B cell (primary cell): ENCODE measurements around the gene VSIG2. TPM values are rescaled to one million over a fixed set of nuclear protein-coding genes. Genes with fewer than 3 reads are reported as not detected.

Experiments used
- ATAC-seq: fragments of 200-7000 bp; cut with Tn5 transposase; one replicate; pipeline ENCODE4 v1.10.0; 2021; ENCODE audit warnings: low read depth, mild to moderate bottlenecking, moderate number of reproducible peaks, moderate library complexity
- CTCF ChIA-PET: fragments of 350-600 bp; sonication (Branson Sonifier 250); formaldehyde crosslinking; loops from one replicate; lab custom pipeline; 2021; ENCODE audit warnings: antibody characterized with exemption, inconsistent platforms; lab: Charles Lee
- POLR2A ChIA-PET: fragments of 350-600 bp; sonication (Branson Sonifier 250); formaldehyde crosslinking; loops from one replicate; lab custom pipeline; 2021; ENCODE audit warnings: antibody characterized with exemption; lab: Charles Lee
- DNase-seq: peaks from one replicate; pipeline ENCODE4 v3.0.0; 2013
- H2AFZ ChIP-seq: 2 replicates; pipeline ENCODE4 v1.6.1; 2012; ENCODE audit warnings: mild to moderate bottlenecking, low read depth, low read length; ENCODE audit not compliant: insufficient read depth, poor library complexity, severe bottlenecking
- H3K27ac ChIP-seq, 2 donors: 1 replicate in 1 of 2; 2 replicates in 1 of 2; pipeline ENCODE4 v1.5.1; 2012 to 2013; ENCODE audit warnings: low read length in 2 of 2, mild to moderate bottlenecking in 2 of 2, moderate library complexity in 1 of 2
- H3K27me3 ChIP-seq, 4 experiments: fragments of 200-600 bp in 1 of 4; sonication (generic) in 1 of 4; replicated peaks in 1 of 4; 1 replicate in 2 of 4; 2 replicates in 2 of 4; pipeline versions ENCODE4 v1.6.1 to v1.7.0; 2013 to 2016; ENCODE audit warnings: low read length in 3 of 4, mild to moderate bottlenecking in 2 of 4, mixed read lengths in 1 of 4, moderate library complexity in 1 of 4; ENCODE audit not compliant: insufficient read depth in 4 of 4, control insufficient read depth in 3 of 4; ENCODE audit errors: control extremely low read depth in 1 of 4
- H3K36me3 ChIP-seq, 2 experiments: replicated peaks in 1 of 2; 1 replicate in 1 of 2; 2 replicates in 1 of 2; pipeline versions ENCODE4 v1.6.1 to v1.7.1; 2013; ENCODE audit warnings: low read length in 1 of 2; ENCODE audit not compliant: insufficient read depth in 2 of 2, control insufficient read depth in 1 of 2; ENCODE audit errors: control extremely low read depth in 1 of 2, extremely low read depth in 1 of 2
- H3K4me1 ChIP-seq, 2 donors: fragments of 200-600 bp in 1 of 2; sonication (generic) in 1 of 2; 1 replicate in 1 of 2; 2 replicates in 1 of 2; pipeline versions ENCODE4 v1.5.1 to v1.6.1; 2013 to 2017; ENCODE audit warnings: low read length in 2 of 2; ENCODE audit not compliant: control insufficient read depth in 2 of 2, insufficient read depth in 2 of 2
- H3K4me2 ChIP-seq: replicated peaks from 2 replicates; pipeline ENCODE3; 2012; ENCODE audit warnings: mild to moderate bottlenecking, low read depth, low read length; ENCODE audit not compliant: poor library complexity, severe bottlenecking
- H3K4me3 ChIP-seq, 5 experiments: fragments of 200-600 bp in 1 of 5; sonication (generic) in 1 of 5; 1 replicate in 3 of 5; 2 replicates in 2 of 5; pipeline versions ENCODE4 v1.5.1 to v1.7.0; 2011 to 2016; ENCODE audit warnings: low read length in 4 of 5, mild to moderate bottlenecking in 4 of 5, low read depth in 2 of 5, control low read depth in 1 of 5, moderate library complexity in 1 of 5; ENCODE audit not compliant: insufficient read depth in 1 of 5; ENCODE audit errors: control extremely low read depth in 1 of 5, extremely low read depth in 1 of 5
- H3K79me2 ChIP-seq: fragments of 200-600 bp; sonication (generic); one replicate; pipeline ENCODE4 v1.6.0; 2016; ENCODE audit warnings: low read length; ENCODE audit not compliant: control insufficient read depth, insufficient read depth
- H3K9ac ChIP-seq: fragments of 200-600 bp; sonication (generic); 2 replicates; pipeline ENCODE4 v1.6.1; 2017; ENCODE audit warnings: mild to moderate bottlenecking, low read length, moderate library complexity
- H3K9me3 ChIP-seq, 3 donors: one replicate each; pipeline versions ENCODE4 v1.6.1 to v1.7.1; 2013; ENCODE audit warnings: low read length in 2 of 3; ENCODE audit not compliant: control insufficient read depth in 2 of 3, insufficient read depth in 1 of 3; ENCODE audit errors: control extremely low read depth in 1 of 3
- H4K20me1 ChIP-seq: 2 replicates; pipeline ENCODE4 v1.6.0; 2012; ENCODE audit warnings: mild to moderate bottlenecking, low read length; ENCODE audit not compliant: insufficient read depth, control insufficient read depth, poor library complexity, severe bottlenecking
- H3K27ac Mint-ChIP-seq: one replicate; pipeline ENCODE4 v1.8.0; 2021; ENCODE audit warnings: mixed read lengths
- H3K27me3 Mint-ChIP-seq: one replicate; pipeline ENCODE4 v1.8.0; 2021; ENCODE audit warnings: mixed read lengths
- H3K4me1 Mint-ChIP-seq: one replicate; pipeline ENCODE4 v1.8.0; 2021; ENCODE audit warnings: mixed read lengths
- H3K4me3 Mint-ChIP-seq: one replicate; pipeline ENCODE4 v1.8.0; 2021; ENCODE audit warnings: mixed read lengths
- H3K9me3 Mint-ChIP-seq: one replicate; pipeline ENCODE4 v1.8.0; 2022; ENCODE audit warnings: mixed read lengths; ENCODE audit not compliant: insufficient read depth
- EZH2 ChIP-seq: IDR thresholded peaks from 2 replicates; pipeline ENCODE4 v1.6.1; 2012; ENCODE audit warnings: borderline replicate concordance, low read depth, mild to moderate bottlenecking, moderate library complexity, low read length; ENCODE audit not compliant: insufficient read depth, poor library complexity, severe bottlenecking
- WGBS: methylation state at CpG from one replicate; pipeline ENCODE4 v1.1.5; 2013; ENCODE audit warnings: missing lambda C conversion rate; ENCODE audit not compliant: insufficient coverage; 5-methylcytosine and 5-hydroxymethylcytosine counted together
- intact Hi-C: fragments of 100-400 bp; cut with micrococcal nuclease; formaldehyde crosslinking; loops from one replicate; pipeline ENCODE4 v1.10.0; 2022
- polyA plus RNA-seq: library from polyadenylated mRNA; depleted of rRNA; stranded (reverse); fragments of >200 nt; gene quantifications from 2 replicates; pipeline ENCODE4 v1.2.3, GENCODE V29; 2012
- total RNA-seq, 2 donors: library from RNA; stranded (reverse); fragments of 120-200 nt in 1 of 2; gene quantifications; 1 replicate in 1 of 2; 2 replicates in 1 of 2; pipeline versions ENCODE4 v1.2.3 to v1.2.4, GENCODE V29; 2013 to 2022
- TF ChIP-seq, protein P1 (sequence below): fragments of 200-600 bp; IDR thresholded peaks from one replicate; pipeline ENCODE4 v1.8.0; 2022; ENCODE audit warnings: antibody characterized with exemption, mild to moderate bottlenecking

VSIG2 gene
- total and polyA plus RNA-seq, 2 donors (not counting 1 experiment from before 2014, with no cell fraction given): not detected

DNA sequence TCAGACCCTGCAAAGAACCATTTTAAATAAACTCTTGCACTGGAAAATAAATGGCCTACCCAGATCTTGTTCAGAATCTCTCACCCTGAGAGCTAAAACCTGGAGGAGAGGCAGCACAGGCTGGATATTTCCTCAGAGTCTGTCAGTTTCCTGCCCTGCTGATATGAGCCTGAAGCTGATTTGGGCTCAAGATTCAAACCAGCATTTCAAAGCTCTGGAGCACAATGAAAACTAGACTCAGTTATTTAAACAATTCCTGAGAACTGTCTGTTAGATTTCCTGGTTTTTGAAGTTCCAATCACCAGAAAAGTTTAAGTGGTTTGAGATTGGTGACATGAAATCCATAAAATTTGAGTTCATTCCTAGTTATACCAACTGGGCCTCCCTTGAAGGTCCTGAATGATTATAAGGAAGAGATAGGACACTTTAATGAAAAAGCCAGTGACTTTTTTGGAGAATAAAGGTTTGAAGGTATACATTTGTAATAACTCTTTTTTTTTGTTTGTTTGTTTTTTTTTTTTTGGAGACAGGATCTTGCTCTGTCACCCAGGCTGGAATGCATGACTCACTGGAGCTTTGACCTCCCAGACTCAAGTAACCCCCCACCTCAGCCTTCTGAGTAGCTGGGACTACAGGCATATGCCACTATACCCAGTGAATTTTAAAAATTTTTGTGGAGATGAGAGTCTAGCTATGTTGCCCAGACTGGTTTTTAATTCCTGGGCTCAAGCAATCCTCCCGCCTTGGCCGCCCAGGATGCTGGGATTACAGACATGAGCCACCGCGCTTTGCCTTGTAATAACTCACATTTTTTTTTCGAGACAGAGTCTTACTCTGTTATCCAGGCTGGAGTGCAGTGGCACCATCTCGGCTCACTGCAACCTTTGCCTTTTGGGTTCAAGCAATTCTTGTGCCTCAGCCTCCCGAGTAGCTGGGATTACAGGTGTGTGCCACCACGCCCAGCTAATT lies 18.0 kb upstream of the VSIG2 start:
- Histone ChIP-seq H3K36me3 (peaks cover 4 to 37% of the 10 kb centered on the region in 2 experiments), H3K9me3 (no peaks in the 10 kb centered on the region), H3K27me3 (no peaks in the 10 kb centered on the region), H4K20me1 (no peaks in the 10 kb centered on the region), H2AFZ (no peak overlapping the region), H3K9ac (no peak overlapping the region), H3K27ac (no peak overlapping the region), H3K79me2 (no peaks in the 10 kb centered on the region), H3K4me3 (no peak overlapping the region), H3K4me1 (no peaks in the 10 kb centered on the region), H3K4me2 (no peak overlapping the region)
- ChIA-PET CTCF (interaction anchor here (1.1 to 10.4 kb wide), 4 partner anchors 15 to 100 kb away, joined by 3 to 202 read pairs (median 32); no protein-coding TSS in a partner anchor), POLR2A (no interaction called here)
- 97% methylated on average over 8 of the region's 8 CpGs for WGBS
- Mint-ChIP-seq H3K27ac (no peak overlapping the region), H3K27me3 (no peaks in the 10 kb centered on the region), H3K4me1 (peaks cover under 1% of the 10 kb centered on the region), H3K4me3 (no peak overlapping the region), H3K9me3 (no peaks in the 10 kb centered on the region)
- DNase-seq (no peak), ATAC-seq (no peak)
- intact Hi-C loops: no loop called here
- no peak for TF ChIP-seq EZH2
- TF ChIP-seq, protein P1, sequence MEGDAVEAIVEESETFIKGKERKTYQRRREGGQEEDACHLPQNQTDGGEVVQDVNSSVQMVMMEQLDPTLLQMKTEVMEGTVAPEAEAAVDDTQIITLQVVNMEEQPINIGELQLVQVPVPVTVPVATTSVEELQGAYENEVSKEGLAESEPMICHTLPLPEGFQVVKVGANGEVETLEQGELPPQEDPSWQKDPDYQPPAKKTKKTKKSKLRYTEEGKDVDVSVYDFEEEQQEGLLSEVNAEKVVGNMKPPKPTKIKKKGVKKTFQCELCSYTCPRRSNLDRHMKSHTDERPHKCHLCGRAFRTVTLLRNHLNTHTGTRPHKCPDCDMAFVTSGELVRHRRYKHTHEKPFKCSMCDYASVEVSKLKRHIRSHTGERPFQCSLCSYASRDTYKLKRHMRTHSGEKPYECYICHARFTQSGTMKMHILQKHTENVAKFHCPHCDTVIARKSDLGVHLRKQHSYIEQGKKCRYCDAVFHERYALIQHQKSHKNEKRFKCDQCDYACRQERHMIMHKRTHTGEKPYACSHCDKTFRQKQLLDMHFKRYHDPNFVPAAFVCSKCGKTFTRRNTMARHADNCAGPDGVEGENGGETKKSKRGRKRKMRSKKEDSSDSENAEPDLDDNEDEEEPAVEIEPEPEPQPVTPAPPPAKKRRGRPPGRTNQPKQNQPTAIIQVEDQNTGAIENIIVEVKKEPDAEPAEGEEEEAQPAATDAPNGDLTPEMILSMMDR: no peak

DNA sequence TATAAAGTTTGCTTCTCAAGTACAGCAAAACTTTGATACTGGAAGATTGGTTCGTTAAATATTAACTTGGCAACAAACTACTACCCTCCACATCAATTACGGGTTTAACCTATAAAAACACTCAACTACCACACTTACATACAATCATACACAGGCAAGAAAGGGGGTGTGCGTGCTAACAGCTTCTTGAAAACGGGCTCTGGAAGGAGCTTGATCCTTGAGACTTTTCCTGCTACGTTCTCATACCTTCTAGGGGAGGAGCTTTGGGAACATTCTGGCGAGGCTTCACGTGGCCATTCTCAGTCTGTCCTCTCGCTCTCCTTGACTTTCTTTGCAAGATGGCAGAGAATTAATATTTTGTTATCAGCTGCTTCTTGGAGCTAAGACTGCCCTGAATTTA lies 16.9 kb upstream of the VSIG2 start:
- POLR2A ChIA-PET: no interaction called here
- intact Hi-C loops: no loop called here

More for the DNA sequence above, 16.9 kb upstream of the VSIG2 start:
- H3K79me2 ChIP-seq: no peaks in the 10 kb centered on the region
- no peaks in the 10 kb centered on the region for H4K20me1 ChIP-seq
- no peak overlapping the region for H3K27ac ChIP-seq
- WGBS: 97% methylated on average over 5 of the region's 8 CpGs
- H3K27me3 Mint-ChIP-seq: no peaks in the 10 kb centered on the region
- no peak overlapping the region for H3K27ac Mint-ChIP-seq
- H3K9me3 Mint-ChIP-seq: no peaks in the 10 kb centered on the region
- H3K4me1 Mint-ChIP-seq: peaks cover 3% of the 10 kb centered on the region
- H3K4me3 ChIP-seq: no peak overlapping the region
- no peak overlapping the region for H2AFZ ChIP-seq
- H3K4me3 Mint-ChIP-seq: no peak overlapping the region
- H3K4me1 ChIP-seq: peaks cover 2 to 4% of the 10 kb centered on the region in 2 donors
- H3K9ac ChIP-seq: no peak overlapping the region
- H3K27me3 ChIP-seq: no peaks in the 10 kb centered on the region
- DNase-seq (no peak), ATAC-seq (no peak)
- TF ChIP-seq, protein P1: no peak
- no peak for TF ChIP-seq EZH2
- H3K9me3 ChIP-seq: no peaks in the 10 kb centered on the region
- H3K36me3 ChIP-seq: peaks cover 4 to 33% of the 10 kb centered on the region in 2 experiments
- CTCF ChIA-PET: interaction anchor here (0.9 to 10.4 kb wide), 6 partner anchors 10 to 125 kb away, joined by 3 to 202 read pairs (median 3); no protein-coding TSS in a partner anchor
- no peak overlapping the region for H3K4me2 ChIP-seq
